Thoracic aorta (tissue), 2 donors: Measurements from ENCODE around the gene PKNOX2. TPM values are rescaled to one million over a fixed set of nuclear protein-coding genes. Genes with fewer than 3 reads are reported as not detected.

Source experiments
- ATAC-seq: fragments of 150-250 bp; one replicate; pipeline ENCODE4 v1.8.0; 2017; ENCODE audit warnings: low read depth; ENCODE audit not compliant: insufficient number of reproducible peaks, low FRiP score
- DNase-seq: peaks from one replicate; pipeline ENCODE4 v3.0.0-alpha.2; 2020; ENCODE audit warnings: low spot score
- H3K27ac ChIP-seq, 2 donors: fragments of 200-600 bp; sonication (generic); 1 replicate in 1 of 2; 2 replicates in 1 of 2; pipeline ENCODE4 v1.5.1; 2016; ENCODE audit warnings: mild to moderate bottlenecking in 2 of 2, moderate library complexity in 2 of 2
- H3K27me3 ChIP-seq: fragments of 200-600 bp; sonication (generic); replicated peaks from 2 replicates; pipeline ENCODE4 v1.6.0; 2016; ENCODE audit warnings: mild to moderate bottlenecking; ENCODE audit not compliant: insufficient read depth
- H3K36me3 ChIP-seq: fragments of 200-600 bp; sonication (generic); one replicate; pipeline ENCODE4 v1.5.1; 2016
- H3K4me1 ChIP-seq, 2 donors: fragments of 200-600 bp; sonication (generic); 1 replicate in 1 of 2; 2 replicates in 1 of 2; pipeline versions ENCODE4 v1.5.1 to v1.6.0; 2016; ENCODE audit warnings: low read depth in 2 of 2, mild to moderate bottlenecking in 1 of 2; ENCODE audit not compliant: control insufficient read depth in 1 of 2
- H3K4me3 ChIP-seq: fragments of 200-600 bp; sonication (generic); 2 replicates; pipeline ENCODE4 v1.5.1; 2016; ENCODE audit warnings: mild to moderate bottlenecking
- H3K9me3 ChIP-seq: fragments of 200-600 bp; sonication (generic); 2 replicates; pipeline ENCODE4 v1.5.1; 2016
- total RNA-seq, 2 donors: library from RNA; depleted of rRNA; stranded (reverse); fragments of >200 nt; gene quantifications; one replicate each; pipeline versions ENCODE4 v1.1.0 to v1.2.3, GENCODE V29; 2016
- TF ChIP-seq, protein P1 (sequence below): fragments of 200-600 bp; sonication (generic); IDR thresholded peaks from one replicate; pipeline ENCODE4 v1.5.1; 2019; ENCODE audit warnings: antibody characterized with exemption

PKNOX2 gene
- total RNA-seq, 2 donors from 2014 or later = 1.4 to 9.2 TPM

DNA sequence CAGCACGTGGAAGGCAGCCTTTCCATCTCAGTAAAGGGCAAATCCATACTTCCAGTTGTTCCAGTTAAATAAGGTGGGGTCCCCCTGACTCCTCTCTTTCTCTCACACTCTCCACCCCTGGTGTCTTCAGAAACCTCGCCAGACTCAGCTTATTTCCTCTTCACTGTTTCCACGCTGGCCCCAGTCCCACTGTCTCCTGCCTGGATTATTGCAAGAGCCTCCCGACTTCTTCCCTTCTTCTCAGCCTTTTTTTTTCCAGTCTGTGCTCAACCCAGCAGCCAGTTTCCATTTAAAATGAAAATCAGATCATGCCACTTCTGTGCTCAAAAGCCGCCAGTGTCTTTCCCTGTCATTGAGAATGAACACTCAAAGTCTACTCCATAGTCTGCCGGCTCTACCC, 131.4 kb downstream of the PKNOX2 start:
- no peak for ATAC-seq
- no peak for DNase-seq
- TF ChIP-seq, protein P1, sequence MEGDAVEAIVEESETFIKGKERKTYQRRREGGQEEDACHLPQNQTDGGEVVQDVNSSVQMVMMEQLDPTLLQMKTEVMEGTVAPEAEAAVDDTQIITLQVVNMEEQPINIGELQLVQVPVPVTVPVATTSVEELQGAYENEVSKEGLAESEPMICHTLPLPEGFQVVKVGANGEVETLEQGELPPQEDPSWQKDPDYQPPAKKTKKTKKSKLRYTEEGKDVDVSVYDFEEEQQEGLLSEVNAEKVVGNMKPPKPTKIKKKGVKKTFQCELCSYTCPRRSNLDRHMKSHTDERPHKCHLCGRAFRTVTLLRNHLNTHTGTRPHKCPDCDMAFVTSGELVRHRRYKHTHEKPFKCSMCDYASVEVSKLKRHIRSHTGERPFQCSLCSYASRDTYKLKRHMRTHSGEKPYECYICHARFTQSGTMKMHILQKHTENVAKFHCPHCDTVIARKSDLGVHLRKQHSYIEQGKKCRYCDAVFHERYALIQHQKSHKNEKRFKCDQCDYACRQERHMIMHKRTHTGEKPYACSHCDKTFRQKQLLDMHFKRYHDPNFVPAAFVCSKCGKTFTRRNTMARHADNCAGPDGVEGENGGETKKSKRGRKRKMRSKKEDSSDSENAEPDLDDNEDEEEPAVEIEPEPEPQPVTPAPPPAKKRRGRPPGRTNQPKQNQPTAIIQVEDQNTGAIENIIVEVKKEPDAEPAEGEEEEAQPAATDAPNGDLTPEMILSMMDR = no peak

DNA sequence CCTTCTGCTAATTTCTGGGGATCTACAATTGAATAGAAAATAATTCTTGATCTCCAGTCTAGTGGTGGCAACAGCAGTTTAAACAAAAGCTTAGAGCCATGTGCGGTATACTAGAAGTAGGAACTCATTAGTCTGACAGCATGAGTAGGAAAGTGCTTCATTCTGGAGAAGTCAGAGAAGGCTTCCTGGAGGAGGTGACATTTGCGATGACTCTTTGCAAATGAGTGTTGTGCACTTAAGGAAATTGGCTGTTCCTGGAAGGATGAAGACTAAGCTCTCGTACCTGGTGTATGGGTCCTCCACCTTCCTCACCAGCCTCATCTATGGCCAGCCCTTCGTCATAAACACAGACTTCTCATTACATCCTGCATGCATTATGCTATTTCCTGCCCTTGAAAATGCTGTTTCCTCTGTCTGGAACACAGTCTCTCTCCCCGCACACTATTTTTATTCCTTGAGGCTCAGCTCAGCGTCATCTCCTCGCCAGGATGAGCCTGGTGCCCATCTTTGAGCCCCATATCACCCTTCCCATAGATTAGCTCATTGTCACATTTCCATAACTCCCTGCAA, 132.9 kb downstream of the PKNOX2 start:
- Histone ChIP-seq H3K27ac (no peak overlapping the region), H3K27me3 (no peaks in the 10 kb centered on the region), H3K36me3 (no peaks in the 10 kb centered on the region), H3K4me1 (peaks cover 10 to 21% of the 10 kb centered on the region in 2 donors), H3K4me3 (no peak overlapping the region), H3K9me3 (no peaks in the 10 kb centered on the region)
- DNase-seq (no peak), ATAC-seq (no peak)
- TF ChIP-seq, protein P1 = no peak

More for the DNA sequence above, 131.4 kb downstream of the PKNOX2 start:
- no peaks in the 10 kb centered on the region for H3K27me3 ChIP-seq
- H3K4me3 ChIP-seq = no peak overlapping the region
- H3K9me3 ChIP-seq = no peaks in the 10 kb centered on the region
- H3K27ac ChIP-seq = no peak overlapping the region
- no peaks in the 10 kb centered on the region for H3K36me3 ChIP-seq
- H3K4me1 ChIP-seq = peaks cover 6 to 13% of the 10 kb centered on the region in 2 donors

DNA sequence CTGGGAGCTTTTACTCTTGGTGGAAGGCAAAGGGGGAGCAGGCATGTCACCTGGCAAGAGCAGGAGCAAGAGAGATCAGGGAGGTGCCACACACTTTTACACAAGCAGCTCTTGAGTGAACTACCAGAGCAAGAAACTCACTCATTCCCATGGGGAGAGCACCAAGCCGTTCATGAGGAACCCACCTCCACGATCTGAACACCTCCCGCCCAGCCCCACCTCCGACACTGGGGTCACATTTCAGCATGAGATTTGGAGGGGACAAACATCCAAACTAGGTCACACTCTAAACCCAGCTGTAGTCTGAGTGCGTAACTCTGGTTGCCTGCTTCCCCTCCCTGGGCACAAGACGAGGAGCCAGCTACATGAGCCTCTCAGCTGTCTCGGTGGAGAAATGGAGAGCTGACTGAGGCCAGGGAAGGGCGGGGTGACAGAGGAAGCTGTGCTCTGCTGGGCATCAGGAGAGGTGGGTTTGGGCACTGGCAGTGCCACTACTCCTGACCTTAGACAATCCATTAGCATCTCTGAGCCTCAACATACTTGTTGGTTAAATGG, 134.6 kb downstream of the PKNOX2 start:
- ATAC-seq (no peak), DNase-seq (no peak)
- no peaks in the 10 kb centered on the region for H3K9me3 ChIP-seq
- TF ChIP-seq, protein P1 = no peak
- H3K36me3 ChIP-seq = no peaks in the 10 kb centered on the region
- H3K27ac ChIP-seq = no peak overlapping the region
- H3K4me3 ChIP-seq = no peak overlapping the region
- H3K27me3 ChIP-seq = no peaks in the 10 kb centered on the region
- H3K4me1 ChIP-seq = peaks cover 10 to 25% of the 10 kb centered on the region in 2 donors

DNA sequence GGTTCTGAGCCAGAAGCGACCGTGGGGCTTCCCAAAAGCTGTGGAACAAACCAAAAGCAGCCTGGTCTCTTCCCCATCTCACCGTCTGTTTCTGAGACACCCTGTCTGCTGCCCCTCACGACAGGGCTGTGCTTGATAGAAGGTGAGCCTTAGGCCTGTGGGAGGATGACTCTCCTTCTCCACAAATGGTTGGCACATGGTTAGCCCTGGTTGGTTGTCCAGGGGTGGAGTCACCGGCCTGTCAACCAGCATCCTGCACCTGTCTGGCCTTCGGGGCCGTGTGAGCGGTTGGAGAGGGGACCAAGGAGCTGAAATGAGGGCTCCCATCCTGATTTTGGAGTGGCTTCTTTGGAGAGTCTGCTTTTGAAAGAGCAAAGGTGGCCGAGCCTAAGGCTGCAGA, 135.3 kb downstream of the PKNOX2 start:
- no peaks in the 10 kb centered on the region for H3K9me3 ChIP-seq
- ATAC-seq (no peak), DNase-seq (no peak)
- H3K27ac ChIP-seq = no peak overlapping the region
- no peaks in the 10 kb centered on the region for H3K27me3 ChIP-seq
- H3K4me1 ChIP-seq = peaks cover 10 to 28% of the 10 kb centered on the region in 2 donors
- no peaks in the 10 kb centered on the region for H3K36me3 ChIP-seq
- TF ChIP-seq, protein P1 = no peak
- H3K4me3 ChIP-seq = no peak overlapping the region

DNA sequence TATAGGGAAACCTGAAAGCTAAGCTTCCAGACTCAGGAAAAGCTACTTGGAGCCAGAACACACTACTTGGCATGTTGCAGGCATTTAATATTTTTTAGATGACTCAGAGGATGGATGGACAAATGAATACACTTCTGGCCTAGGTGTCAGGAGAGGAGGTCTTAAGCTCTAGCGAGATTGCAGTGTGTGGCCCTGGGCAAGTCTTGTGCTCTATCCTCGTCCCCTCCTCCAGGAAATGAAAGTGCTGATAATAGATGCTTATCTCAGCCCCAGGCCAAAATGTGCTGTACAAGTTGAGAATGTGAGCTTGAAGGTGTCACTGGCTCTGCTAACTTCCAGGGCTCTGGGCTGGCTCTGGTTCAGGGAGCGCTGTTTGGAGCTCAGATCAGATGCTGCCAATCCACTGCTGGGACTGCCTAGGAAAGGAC, 136.3 kb downstream of the PKNOX2 start:
- Histone ChIP-seq H3K36me3 (no peaks in the 10 kb centered on the region), H3K9me3 (no peaks in the 10 kb centered on the region), H3K27ac (peak overlapping the region; percentile 6 to 58), H3K4me3 (peak overlapping the region; percentile 26), H3K27me3 (no peaks in the 10 kb centered on the region), H3K4me1 (peaks cover 10 to 28% of the 10 kb centered on the region in 2 donors)
- no peak for DNase-seq
- peak; percentile 68 for ATAC-seq
- TF ChIP-seq, protein P1 = no peak
